HG03558 (cell line): Measurements from ENCODE around the gene ARFRP1.

Experiments
- ATAC-seq: cut with Tn5 transposase; IDR thresholded peaks from one replicate; pipeline ENCODE4 v1.9.1; 2021; ENCODE audit warnings: moderate number of reproducible peaks; ENCODE audit not compliant: unreplicated experiment; ENCODE audit errors: extremely low read depth

The ARFRP1 gene

DNA sequence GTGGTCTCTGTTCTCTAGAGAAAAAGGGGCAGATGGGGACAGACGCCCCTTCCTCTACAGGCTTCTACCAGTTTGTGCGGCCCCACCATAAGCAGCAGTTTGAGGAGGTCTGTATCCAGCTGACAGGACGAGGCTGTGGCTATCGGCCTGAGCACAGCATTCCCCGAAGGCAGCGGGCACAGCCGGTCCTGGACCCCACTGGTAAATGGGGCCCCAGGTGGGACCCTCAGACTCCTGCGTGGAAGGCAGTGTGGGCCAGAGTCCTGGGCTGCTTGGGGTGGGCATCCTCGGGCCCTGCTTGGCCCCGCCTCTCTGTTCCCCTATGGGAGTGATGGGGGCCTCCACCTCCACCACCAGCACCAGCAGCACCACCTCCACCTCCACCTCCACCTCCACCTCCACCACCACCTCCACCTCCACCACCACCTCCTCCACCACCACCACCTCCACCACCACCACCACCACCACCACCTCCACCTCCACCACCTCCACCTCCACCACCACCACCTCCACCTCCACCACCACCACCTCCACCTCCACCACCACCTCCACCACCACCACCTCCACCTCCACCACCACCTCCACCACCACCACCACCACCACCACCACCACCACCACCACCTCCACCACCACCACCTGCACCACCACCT is 14.6 kb downstream of the ARFRP1 start:
- no peak for ATAC-seq

- ATAC-seq = no peak
Observed at GRCh38 chr20:63692436-63693082, 15.2 kb downstream of the ARFRP1 start.

- no peak for ATAC-seq
Observed at GRCh38 chr20:63691711-63692435, 15.9 kb downstream of the ARFRP1 start.

DNA sequence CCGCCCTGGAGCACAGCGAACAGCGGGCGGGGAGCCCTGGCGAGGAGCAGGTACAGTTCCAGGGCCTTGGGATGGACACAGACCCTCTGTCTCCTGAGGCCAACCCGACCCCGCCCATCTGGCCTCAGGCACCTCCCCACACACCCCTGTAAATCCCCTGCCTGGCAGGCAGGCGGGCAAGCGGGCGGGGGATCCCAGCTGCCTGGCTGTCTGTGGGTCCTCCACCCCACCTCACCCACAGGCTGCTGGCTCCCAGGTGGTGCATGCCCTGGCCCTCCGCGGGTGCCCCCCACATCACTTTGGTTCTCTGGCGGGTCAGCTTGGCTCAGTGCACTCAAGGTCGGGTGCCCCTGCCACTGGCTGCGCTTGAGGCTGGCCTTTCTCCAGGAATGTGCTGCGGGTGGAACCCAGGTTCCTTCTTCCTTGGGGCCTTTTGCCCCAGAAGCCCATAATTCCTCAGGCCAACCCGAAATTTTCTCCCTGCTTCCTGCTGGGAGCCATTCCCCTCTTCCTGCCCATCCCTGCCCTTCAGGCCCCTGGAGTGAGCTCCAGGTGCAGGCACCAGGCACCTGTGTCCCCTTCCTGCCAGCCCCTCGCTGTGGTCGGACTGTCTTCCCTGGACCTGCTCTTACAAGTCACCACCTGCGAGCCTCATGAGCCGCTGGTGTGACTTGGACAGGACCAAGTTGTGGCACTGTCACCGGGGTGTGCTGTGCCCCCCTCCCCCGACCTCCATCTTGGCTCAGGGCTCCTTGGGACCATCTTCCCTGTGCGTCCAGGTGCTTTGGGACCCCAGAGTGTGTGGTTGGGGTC is 16.7 kb downstream of the ARFRP1 start:
- no peak for ATAC-seq

- ATAC-seq = no peak
Observed at GRCh38 chr20:63690003-63690897, 17.5 kb downstream of the ARFRP1 start.

GRCh38 chr20:63689046-63690002 is 18.5 kb downstream of the ARFRP1 start:
- ATAC-seq = no peak

DNA sequence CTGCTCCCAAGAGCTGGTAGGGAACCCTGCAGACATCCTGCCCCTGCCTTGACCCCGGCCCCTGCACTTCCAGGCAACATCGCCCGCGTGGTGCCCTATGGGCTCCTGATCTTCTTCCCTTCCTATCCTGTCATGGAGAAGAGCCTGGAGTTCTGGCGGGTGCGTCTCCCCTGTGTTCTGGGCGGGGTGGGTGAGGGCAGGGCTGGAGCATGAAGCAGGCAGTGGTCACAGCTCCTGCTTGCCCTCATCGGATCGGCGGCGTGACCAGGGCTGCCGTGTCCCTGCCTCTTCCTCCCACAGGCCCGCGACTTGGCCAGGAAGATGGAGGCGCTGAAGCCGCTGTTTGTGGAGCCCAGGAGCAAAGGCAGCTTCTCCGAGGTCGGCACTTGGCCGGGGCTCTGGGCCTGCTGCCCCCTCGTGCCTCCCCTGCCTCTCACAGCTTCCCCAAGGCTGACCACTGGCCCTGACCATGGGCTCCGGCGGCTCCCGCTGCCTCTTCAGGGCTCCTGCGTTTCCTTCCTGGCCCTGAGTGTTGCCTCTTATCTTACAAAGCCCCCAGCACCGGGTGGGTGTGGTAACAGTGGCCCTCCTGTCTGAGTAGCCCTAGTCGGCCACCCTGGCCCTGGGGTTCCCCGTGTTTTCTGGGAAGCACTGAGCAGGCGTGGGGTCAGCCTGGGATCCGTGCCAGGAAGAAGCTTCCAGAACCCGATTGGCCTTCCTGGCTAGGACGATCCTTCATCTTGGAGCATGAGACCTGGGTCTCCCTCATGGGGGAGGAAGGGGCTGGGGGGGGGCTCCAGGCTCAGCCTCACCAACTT is 19.3 kb downstream of the ARFRP1 start:
- no peak for ATAC-seq

DNA sequence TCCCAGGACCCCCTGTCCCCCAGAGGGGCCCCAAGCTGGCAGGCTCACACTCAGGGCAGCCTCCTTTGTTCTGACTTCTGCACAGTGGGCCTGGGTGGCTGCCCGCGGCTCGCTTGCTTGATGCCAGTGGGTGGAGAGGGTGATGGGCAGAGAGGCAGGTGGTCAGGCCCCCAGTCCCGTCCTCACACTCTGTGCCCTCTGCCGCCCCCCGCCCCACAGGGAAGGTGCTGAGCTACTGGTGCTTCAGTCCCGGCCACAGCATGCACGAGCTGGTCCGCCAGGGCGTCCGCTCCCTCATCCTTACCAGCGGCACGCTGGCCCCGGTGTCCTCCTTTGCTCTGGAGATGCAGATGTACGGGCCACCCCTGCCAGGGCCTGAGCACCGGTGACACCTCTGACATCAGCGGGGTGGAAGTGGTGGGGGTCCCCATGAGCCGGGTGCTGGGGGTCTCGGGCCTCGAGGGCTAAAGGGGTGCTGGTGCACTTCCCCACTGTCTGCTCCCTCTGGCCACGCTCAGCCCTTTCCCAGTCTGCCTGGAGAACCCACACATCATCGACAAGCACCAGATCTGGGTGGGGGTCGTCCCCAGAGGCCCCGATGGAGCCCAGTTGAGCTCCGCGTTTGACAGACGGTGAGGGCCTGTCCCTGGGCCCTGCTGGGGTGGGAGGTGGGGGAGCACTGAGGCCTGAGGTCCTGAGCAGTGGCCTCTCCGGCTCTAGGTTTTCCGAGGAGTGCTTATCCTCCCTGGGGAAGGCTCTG is 20.2 kb downstream of the ARFRP1 start:
- ATAC-seq = no peak

DNA sequence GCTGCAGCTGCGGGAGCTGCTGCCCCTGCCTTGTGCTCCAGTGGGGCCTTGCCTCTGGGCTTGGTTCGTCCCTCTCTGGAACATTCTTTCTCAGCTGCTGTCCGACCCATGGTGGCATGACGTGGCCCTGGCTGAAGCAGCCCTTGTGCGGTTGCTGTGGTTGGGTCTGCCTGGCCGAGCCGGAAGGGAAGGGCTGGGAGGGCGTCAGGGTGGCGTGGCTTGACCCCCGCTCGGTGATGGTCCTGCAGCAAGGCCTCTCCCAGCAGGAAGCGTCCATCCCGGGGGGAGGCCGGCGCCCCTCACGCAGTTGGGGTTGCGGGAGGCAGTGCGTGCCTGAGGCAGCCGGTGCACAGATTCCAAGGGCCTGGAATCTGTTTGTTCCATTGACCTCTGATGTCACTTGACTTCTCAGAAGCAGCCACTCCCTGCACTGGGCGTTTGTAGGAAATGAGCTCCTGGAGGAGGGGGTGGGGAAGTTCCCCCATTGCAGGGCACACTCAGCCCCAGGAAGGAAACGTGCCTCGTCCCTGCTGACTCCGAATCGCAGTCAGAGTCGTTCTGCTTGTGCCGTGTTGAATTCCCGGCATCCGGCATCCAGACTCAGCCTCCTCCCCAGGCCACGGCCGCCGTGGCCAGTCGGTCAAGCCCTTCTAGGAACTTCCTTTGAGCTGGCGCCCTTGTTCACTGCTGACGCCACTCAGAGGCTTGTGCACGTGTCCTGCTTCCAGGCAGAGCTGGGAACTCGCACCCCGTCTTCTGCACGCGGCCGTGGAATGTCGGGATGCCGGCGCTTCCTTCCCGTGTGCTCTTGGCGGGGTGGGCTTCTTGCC is 21.1 kb downstream of the ARFRP1 start:
- no peak for ATAC-seq

DNA sequence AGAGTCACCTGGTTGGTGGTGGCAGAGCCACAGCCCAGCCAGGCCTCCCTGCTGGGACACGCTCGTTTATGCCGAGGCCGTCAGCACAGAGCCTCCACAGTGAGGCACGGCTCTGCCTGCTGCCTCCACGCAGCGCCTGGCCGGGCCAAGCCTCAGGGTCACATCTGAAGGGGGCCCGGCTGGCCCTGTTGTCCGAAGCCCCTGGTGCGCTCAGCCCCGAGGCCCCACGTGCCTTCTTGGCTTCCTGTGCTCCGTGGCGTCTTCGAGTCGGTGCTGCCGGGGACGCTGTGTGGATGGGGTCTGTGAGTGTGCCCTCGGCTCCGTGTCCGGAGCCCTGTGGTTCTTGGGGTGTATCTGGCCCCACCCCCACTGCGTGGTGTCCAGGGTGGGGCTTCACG is 21.7 kb downstream of the ARFRP1 start:
- ATAC-seq = no peak

GRCh38 chr20:63685269-63686026 is 22.3 kb downstream of the ARFRP1 start:
- ATAC-seq = no peak

- ATAC-seq = no peak
Observed at GRCh38 chr20:63682384-63683139, 25.2 kb downstream of the ARFRP1 start.

- ATAC-seq = no peak
Observed at GRCh38 chr20:63681609-63682142, 26.1 kb downstream of the ARFRP1 start.

- no peak for ATAC-seq
Observed at GRCh38 chr20:63680857-63681608, 26.7 kb downstream of the ARFRP1 start.
